ENCODE results near the gene CDK14. TPM values are rescaled to one million over a fixed set of nuclear protein-coding genes. Genes with fewer than 3 reads are reported as not detected.
"Not testable (repeated sequence)": the region's sequence is repeated elsewhere in the genome, so short reads cannot be mapped to it uniquely, and the experiment has no call there.

Gene CDK14
- total and polyA plus RNA-seq, 2 donors (not counting 3 experiments of a cell fraction or from before 2014, with no cell fraction given), result 5.5 to 34.2 TPM

DNA sequence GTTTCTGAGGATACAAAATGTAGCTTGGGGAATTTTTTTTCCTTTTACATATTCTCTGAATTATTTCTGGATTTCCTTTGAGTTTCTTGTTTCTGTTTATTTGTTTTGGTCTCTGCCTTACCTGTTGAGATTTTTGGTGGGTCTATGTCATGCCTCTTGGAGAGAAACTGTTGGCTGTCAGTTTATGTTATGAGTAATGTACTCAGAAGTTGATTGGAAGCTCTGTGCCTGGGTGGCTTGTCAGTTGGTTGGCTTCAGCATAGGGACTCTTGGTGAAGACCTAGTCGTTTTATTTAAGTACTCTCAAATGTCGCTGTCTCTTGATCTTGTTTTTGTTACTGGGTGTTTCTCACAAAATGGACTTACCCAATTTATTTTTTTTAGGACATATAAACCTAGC lies 132.4 kb downstream of the CDK14 start:
- dilution Hi-C loops (cut with MboI; ENCODE audit: extremely low pct_ligation_motif_present, low sequenced_read_pairs), result no loop called here
- FAIRE-seq (no peak), DNase-seq (ENCODE audit: low read depth, low spot score) (no peak)
- intact Hi-C loops (cut with micrococcal nuclease), result no loop called here
- Histone ChIP-seq H3K4me3 (replicated peaks in 1 of 3; ENCODE audit: insufficient read depth in 1 of 3, low read depth in 1 of 3, low read length in 3 of 3) (no peak overlapping the region), H3K4me1 (ENCODE audit: control insufficient read depth, extremely low read depth, insufficient read depth, low read length) (no peaks in the 10 kb centered on the region), H3K9ac (replicated peaks; ENCODE audit: extremely low read depth, insufficient read depth, low read length) (no peak overlapping the region), H3K27me3 (ENCODE audit: control insufficient read depth in 2 of 2, insufficient read depth in 2 of 2, low read length in 2 of 2) (no peaks in the 10 kb centered on the region), H4K20me1 (replicated peaks; ENCODE audit: control insufficient read depth, extremely low read depth, insufficient read depth, low read length) (no peaks in the 10 kb centered on the region), H3K79me2 (ENCODE audit: control insufficient read depth, insufficient read depth, low read length) (peaks cover 6% of the 10 kb centered on the region), H3K36me3 (ENCODE audit: control insufficient read depth in 2 of 2, extremely low read depth in 1 of 2, insufficient read depth in 2 of 2, low read length in 2 of 2) (no peaks in the 10 kb centered on the region), H3K9me3 (replicated peaks; ENCODE audit: control insufficient read depth, insufficient read depth, low read length) (no peaks in the 10 kb centered on the region), H3K4me2 (ENCODE audit: insufficient read depth, low read length) (no peak overlapping the region), H2AFZ (ENCODE audit: low read depth, low read length) (no peak overlapping the region), H3K9me1 (replicated peaks; ENCODE audit: control insufficient read depth, extremely low read depth, insufficient read depth, low read length) (peaks cover 2% of the 10 kb centered on the region), H3K27ac (ENCODE audit: insufficient read depth, low read depth, low read length) (no peak overlapping the region)
- no TSS peak for BruUV-seq (replicated peaks)
- ChIA-PET POLR2A (no interaction called here), CTCF (interaction anchor here (1.2 kb wide), 2 partner anchors 20 to 306 kb away, joined by 3 read pairs; no protein-coding TSS in a partner anchor)
- TF ChIP-seq JUN (IDR thresholded peaks at IDR 0.05; ENCODE audit: borderline replicate concordance, insufficient read depth, insufficient read length, low read depth) (no peak), GATA2 (IDR thresholded peaks at IDR 0.05; ENCODE audit: insufficient read depth, insufficient read length, low read depth, low read length) (no peak), POLR2AphosphoS5 (IDR thresholded peaks at IDR 0.05; ENCODE audit: insufficient read depth, low read depth, low read length) (no peak), EZH2 (IDR thresholded peaks at IDR 0.05; ENCODE audit: borderline replicate concordance, low read depth, low read length, severe bottlenecking) (no peak), POLR2A (IDR thresholded peaks at IDR 0.05; ENCODE audit: low read depth, low read length) (no peak), MAX (IDR thresholded peaks at IDR 0.05; ENCODE audit: insufficient read depth, insufficient read length) (no peak), MYC (IDR thresholded peaks at IDR 0.05; ENCODE audit: low read depth, low read length) (no peak), FOS (IDR thresholded peaks at IDR 0.05; ENCODE audit: borderline replicate concordance, insufficient read depth, low read length) (no peak), CTCF (IDR thresholded peaks at IDR 0.05; ENCODE audit: extremely low read depth in 1 of 2, insufficient read depth in 1 of 2, low read depth in 1 of 2, low read length in 2 of 2) (no peak)

DNA sequence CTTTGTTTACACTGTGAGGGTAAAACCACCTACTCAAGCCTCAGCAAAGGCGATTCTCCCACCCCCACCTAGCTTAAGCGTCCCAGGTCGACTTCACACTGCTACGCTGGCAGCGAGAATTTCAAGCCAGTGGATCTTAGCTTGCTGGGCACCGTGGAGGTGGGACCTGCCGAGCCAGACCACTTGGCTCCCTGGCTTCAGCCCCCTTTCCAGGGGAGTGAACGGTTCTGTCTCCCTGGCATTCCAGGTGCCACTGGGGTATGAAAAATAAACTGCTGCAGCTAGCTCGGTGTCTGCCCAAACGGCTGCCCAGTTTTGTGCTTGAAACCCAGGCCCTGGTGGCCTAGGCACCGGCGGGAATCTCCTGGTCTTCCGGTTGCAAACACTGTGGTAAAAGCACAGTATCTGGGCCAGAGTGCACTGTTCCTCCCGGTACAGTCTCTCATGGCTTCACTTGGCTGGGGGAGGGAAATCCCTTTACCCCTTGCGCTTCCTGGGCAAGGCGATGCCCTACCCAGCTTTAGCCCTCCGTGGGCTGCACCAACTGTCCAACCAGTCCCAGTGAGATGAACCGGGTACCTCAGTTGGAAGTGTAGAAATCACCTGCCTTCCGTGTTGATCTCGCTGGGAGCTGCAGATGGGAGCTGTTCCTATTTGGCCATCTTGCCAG lies 139.6 kb downstream of the CDK14 start:
- FAIRE-seq; H3K27me3 ChIP-seq (ENCODE audit: control insufficient read depth in 2 of 2, insufficient read depth in 2 of 2, low read length in 2 of 2); H3K27ac ChIP-seq (ENCODE audit: insufficient read depth, low read depth, low read length); intact Hi-C loops (cut with micrococcal nuclease); H2AFZ ChIP-seq (ENCODE audit: low read depth, low read length); H3K9me1 ChIP-seq (replicated peaks; ENCODE audit: control insufficient read depth, extremely low read depth, insufficient read depth, low read length); H3K79me2 ChIP-seq (ENCODE audit: control insufficient read depth, insufficient read depth, low read length); POLR2A ChIA-PET; H3K4me1 ChIP-seq (ENCODE audit: control insufficient read depth, extremely low read depth, insufficient read depth, low read length); H3K4me2 ChIP-seq (ENCODE audit: insufficient read depth, low read length); dilution Hi-C loops (cut with MboI; ENCODE audit: extremely low pct_ligation_motif_present, low sequenced_read_pairs); H3K9me3 ChIP-seq (replicated peaks; ENCODE audit: control insufficient read depth, insufficient read depth, low read length); H4K20me1 ChIP-seq (replicated peaks; ENCODE audit: control insufficient read depth, extremely low read depth, insufficient read depth, low read length); H3K4me3 ChIP-seq (replicated peaks in 1 of 3; ENCODE audit: insufficient read depth in 1 of 3, low read depth in 1 of 3, low read length in 3 of 3); BruUV-seq (replicated peaks); DNase-seq (ENCODE audit: low read depth, low spot score); H3K36me3 ChIP-seq (ENCODE audit: control insufficient read depth in 2 of 2, extremely low read depth in 1 of 2, insufficient read depth in 2 of 2, low read length in 2 of 2); H3K9ac ChIP-seq (replicated peaks; ENCODE audit: extremely low read depth, insufficient read depth, low read length): not testable (repeated sequence)
- CTCF ChIA-PET, result interaction anchor here (1.6 to 2.9 kb wide), 2 partner anchors 14 to 21 kb away, joined by 4 to 9 read pairs; no protein-coding TSS in a partner anchor
